T-helper 2 cell treated with Interferon-gamma antibody and Interleukin-4, amounts not matched to agents 100 ng/mL and 5 ng/mL, for 36 hours (primary cell): ENCODE data around the gene CTU1. TPM values are rescaled to one million over a fixed set of nuclear protein-coding genes. Genes with fewer than 3 reads are reported as not detected.

Experiments used
- intact Hi-C: fragments of 100-400 bp; cut with micrococcal nuclease; formaldehyde crosslinking; loops from one replicate; pipeline ENCODE4 v1.15.1; 2023
- total RNA-seq: library from RNA; stranded (reverse); gene quantifications from 2 replicates; pipeline ENCODE4 v1.2.3, GENCODE V29; 2022

The CTU1 gene
- total RNA-seq, 1 donor from 2014 or later: 9.0 TPM

DNA sequence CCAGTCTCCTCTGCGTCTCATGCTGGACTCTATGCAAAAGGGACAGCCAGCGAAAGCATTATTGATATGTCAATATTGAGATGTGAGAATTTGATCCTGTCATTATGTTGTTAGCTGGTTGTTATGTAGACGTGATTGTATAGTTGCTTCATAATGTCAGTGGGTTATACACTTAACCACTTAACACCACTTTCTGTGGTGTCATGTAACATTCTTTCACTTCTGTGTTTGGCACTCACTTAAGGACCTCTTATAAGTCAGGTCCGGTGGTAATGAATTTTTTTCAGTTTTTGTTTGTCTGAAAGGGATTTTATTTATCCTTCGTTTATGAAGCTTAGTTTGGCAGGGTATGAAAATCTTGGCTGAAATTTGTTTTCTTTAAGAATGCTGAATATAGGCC is 26.8 kb upstream of the CTU1 start:
- intact Hi-C loops: no loop called here

DNA sequence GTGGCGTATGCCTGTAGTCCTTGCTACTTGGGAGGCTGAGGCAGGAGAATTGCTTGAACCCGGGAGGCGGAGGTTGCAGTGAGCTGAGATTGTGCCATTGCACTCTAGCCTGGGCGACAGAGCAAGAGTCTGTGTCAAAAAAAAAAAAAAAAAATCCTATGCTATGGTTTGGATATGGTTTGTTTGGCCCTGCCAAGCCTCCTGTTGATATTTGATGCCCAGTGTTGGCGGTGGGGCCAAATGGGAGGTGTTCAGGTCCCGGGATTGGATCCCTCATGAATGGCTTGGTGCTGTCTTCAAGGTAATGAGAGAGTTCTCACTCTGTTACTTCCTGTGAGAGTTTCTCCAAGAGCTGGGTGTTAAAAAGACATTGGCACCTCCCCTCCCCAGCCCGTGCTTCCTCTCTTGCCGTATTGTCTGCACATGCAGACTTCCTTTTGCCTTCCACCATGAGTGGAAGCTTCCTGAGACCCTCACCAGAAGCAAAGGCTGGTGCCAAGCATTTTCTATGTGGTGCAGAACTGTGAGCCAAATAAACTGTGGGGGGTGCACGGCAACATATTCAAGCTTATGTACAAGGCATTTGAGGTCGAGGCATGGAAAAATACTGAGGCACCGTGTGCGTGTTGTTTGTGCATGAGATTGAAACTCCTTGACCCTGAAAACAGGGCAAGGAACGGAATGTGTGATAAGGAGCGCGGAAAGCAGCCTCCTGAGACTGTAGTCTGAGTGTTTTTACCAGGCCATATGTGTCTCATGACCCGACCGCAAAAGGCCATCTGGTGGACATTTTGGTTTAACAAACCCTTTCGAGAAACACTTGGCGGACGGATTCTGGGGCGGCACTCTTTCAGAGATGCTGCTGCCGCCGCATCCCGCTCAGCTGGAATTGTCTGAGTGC is 23.8 kb upstream of the CTU1 start:
- intact Hi-C loops: no loop called here

DNA sequence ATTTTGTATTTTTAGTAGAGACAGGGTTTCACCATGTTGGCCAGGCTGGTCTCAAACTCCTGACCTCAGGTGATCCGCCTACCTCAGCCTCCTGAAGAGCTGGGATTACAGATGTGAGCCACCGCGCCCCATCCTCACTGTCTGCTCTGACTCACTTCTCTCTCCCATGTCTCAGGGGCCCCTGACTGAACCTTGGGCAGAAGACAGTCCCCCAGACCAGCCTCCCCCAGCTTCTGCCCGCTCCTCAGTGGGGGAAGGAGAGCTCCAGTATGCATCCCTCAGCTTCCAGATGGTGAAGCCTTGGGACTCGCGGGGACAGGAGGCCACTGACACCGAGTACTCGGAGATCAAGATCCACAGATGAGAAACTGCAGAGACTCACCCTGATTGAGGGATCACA is 21.5 kb upstream of the CTU1 start:
- intact Hi-C loops: no loop called here

DNA sequence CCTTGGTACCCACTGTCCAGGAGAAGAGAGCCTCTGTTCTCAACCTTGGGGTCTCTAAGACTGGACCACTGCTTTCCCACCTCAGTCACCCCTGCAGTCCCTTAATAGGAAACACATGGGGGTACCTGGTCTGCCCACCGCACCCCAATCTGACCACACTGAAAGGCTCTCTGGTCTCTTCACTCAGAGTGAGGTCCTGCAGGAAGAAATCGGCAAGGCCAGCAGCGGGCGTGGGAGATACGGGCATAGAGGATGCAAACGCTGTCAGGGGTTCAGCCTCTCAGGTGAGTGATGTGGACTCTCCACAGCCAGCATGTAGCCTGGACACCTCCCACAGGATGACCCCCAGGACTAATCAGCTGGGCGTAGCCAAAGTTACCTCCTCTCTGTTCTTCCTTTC is 20.0 kb upstream of the CTU1 start:
- intact Hi-C loops: no loop called here

DNA sequence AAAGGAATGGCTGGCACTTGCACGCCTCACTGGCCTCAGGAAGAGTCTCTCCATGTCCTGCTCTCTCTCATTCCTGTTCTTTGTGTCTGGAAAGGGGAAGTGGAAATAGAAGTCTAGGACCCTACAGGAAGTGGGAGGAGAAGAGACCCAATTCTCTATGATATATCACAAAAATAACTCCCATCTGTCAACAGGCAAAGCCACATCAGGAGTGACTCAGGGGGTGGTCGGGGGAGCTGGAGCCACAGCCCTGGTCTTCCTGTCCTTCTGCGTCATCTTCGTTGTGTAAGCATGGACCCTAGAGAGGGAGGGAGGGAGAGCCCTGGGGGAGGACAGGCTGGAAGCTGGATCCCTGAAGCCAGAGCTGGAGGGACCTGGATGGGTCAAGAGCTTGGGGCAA is 19.5 kb upstream of the CTU1 start:
- intact Hi-C loops: no loop called here

DNA sequence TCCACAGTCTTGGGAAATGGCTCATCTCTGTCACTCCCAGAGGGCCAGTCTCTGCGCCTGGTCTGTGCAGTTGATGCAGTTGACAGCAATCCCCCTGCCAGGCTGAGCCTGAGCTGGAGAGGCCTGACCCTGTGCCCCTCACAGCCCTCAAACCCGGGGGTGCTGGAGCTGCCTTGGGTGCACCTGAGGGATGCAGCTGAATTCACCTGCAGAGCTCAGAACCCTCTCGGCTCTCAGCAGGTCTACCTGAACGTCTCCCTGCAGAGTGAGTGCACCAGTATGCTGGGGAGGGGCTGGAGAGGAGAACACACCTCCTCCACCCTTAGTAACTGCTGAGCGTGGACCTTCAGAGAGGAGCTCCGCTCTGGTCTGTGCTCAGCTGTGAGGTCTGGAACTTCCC is 18.8 kb upstream of the CTU1 start:
- intact Hi-C loops: no loop called here

DNA sequence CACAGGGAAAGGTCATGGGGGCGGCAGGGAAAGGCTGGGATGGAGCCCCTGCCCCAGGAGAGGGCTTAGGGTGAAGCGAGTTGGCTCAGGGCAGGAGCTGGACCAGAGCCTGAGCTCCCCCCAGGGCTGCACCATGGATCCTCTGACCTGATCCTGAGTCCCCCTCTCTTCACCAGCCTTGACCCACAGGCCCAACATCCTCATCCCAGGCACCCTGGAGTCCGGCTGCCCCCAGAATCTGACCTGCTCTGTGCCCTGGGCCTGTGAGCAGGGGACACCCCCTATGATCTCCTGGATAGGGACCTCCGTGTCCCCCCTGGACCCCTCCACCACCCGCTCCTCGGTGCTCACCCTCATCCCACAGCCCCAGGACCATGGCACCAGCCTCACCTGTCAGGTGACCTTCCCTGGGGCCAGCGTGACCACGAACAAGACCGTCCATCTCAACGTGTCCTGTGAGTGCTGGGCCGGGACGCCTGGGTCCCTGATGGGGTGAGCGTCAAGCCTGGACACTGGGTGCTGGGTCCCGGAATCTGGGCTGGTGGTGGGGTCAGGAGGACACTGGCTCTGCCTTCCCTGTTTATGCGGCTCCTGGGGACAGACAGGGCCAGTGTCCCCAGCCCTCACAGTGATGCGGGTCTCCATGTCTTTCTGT is 17.3 kb upstream of the CTU1 start:
- intact Hi-C loops: no loop called here

DNA sequence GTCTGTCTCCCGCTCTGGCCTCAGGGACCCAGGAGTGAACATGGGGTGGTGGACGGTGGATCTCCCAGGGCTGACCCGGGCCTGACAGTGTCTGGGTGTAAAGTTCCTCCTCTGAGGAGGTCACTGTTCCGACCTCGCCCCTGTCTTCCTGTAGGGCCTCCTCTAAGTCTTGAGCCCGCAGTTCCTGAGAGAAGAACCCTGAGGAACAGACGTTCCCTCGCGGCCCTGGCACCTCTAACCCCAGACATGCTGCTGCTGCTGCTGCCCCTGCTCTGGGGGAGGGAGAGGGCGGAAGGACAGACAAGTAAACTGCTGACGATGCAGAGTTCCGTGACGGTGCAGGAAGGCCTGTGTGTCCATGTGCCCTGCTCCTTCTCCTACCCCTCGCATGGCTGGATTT is 16.5 kb upstream of the CTU1 start, which contains the start of gene SIGLEC9:
Gene SIGLEC9, plus strand, starts transcription at position 178 of the 400 bp plus-strand sequence. Its CDS starts 69 bp downstream, at position 247.
- intact Hi-C loops: no loop called here

DNA sequence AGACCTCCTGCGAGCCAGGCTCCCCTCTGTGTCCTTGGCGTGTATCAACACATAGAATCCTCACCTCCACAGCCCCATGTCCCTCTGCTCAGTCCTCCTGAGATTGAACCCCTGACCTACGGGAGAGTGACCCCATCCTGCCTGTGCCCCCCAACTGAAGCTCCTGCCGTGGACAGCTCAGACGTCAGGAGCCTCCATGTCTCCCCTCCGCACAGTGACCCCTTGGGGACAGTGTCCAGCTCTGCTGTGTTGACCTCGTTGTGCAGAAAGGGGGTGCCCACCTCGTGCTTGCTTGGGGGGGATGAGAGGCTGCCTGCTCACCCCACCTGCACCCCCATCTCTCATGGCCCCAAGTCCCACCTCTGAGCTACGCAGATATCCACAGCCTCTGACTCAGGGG is 16.0 kb upstream of the CTU1 start:
- intact Hi-C loops: no loop called here

DNA sequence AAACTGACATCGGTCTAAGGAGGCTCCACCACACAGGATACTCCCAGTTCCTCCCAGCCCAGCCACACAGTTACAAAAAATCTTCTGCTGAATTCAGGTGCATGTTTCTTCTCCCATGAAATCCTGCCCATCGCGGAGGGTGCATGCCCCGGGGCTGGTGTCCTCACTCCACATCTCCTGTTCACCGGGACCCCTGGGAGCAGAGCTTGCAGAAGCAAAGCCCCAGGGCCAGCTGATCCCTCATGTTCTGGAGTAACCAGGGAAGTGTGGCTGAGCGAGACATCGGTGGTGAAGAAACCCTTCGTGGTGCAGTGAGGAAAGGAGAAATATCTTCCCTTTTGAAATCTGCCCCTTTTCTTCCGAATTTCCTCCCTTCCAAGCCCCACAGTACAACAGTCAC is 15.6 kb upstream of the CTU1 start:
- intact Hi-C loops: no loop called here

DNA sequence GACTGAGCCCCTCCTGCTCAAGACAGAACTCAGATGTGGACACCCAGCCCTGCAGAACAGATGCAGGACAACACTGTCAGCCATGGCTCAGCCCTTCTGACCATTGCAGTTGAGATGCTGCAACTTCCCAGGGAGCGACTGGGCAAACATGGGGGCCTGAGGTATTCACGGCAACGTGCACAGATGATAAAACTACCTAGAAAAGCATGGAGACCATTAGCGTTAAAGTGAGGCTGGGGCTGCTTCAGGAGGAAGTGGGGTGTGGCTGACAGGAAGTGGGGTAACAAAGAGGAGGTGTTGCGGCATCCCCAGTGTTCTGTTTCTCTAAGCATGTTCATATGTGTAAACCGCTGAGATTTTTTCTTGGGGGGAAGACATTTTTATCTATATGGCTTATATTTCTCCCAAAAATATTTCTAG is 15.2 kb upstream of the CTU1 start:
- intact Hi-C loops: no loop called here

DNA sequence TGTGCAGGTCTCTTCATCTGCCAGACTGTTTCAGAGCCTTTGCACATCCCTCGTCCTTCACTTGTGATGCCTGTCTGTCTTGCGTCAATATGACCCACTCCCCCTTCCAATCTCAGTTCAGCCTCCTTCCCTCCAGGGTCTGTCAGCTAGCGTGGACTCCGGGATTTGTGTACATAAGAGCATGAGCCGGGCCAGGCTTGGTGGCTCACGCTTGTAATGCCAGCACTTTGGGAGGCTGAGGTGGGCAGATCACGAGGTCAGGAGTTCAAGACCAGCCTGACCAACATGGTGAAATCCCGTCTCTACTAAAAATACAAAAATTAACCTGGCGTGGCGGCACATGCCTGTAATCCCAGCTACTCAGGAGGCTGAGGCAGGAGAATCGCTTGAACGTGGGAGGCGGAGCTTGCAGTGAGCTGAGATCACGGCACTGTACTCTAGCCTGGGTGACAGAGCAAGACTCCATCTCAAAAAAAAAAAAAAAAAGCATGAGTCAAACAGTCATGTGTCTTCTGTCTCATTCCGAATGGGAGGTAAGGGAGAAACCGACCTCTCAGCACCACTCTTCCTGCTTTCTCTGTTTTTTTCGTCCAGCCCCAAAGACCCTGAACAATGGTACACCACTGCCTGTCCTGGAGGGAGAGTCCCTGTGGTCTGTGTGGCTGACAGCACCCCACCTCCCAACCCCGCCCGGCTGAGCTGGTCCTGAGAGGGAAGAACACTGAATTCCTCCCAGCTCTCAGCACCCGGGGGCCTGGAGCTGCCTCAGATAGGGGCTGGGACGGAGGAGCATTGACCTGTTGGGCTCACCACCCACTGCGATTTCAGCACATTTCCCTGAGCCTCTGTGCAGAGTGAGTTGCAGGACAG is 14.1 kb upstream of the CTU1 start:
- intact Hi-C loops: no loop called here

DNA sequence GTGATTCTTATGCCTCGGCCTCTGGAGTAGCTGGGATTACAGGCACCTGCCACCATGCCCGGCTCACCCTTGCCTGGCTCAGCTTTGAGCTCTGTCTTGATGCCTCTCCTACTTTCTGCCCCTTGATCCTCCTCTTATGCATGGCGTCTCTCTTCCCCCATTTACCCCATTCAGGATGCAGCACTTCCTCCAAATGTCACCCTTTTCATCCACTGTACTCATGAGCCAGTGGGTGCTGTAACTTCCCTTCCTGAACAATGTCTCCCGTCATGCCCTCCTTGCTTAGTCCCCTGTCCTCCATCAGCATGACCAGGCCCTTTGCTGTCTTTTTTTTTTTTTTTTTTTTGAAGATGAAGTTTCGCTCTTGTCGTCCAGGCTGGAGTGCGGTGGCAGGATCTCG is 13.0 kb upstream of the CTU1 start:
- intact Hi-C loops: no loop called here

DNA sequence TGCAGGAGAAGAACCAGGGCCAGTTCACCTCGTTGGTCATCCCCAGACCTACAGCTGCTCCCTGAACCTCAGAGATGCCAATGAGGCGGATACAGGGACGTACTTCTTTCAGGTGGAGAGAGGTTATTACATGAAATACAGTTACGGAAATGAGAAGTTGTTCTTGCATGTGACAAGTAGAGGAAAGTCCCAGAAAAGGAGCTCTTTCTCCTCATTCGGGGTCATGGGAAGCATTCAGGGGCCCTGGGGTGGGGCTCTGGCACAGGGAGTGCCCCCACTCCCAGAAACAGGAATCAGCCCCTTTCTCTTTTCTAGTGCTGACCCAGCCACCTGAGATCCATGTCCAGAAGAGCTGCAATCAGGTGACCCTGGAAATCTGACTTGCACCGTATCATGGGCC is 12.0 kb upstream of the CTU1 start:
- intact Hi-C loops: no loop called here

DNA sequence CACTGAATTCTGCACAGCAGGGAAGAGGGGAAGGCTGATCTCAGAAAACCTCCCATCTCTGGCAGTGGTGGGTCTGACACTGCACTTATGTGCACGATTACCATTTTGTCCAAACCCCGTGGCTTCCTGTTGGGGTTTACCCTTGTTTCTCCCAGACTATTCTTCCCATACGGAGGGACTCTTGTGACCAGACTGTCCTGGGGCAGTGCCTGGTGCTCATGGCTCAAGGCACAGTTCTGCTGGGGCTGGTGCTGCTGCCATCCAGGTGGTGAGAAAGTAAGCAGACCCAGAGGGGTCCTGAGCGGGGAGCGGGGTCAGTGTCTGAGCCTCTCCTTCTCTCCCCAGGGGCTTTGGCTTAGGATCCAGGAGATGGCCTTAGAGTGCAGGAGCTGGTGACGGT is 11.4 kb upstream of the CTU1 start:
- intact Hi-C loops: no loop called here

DNA sequence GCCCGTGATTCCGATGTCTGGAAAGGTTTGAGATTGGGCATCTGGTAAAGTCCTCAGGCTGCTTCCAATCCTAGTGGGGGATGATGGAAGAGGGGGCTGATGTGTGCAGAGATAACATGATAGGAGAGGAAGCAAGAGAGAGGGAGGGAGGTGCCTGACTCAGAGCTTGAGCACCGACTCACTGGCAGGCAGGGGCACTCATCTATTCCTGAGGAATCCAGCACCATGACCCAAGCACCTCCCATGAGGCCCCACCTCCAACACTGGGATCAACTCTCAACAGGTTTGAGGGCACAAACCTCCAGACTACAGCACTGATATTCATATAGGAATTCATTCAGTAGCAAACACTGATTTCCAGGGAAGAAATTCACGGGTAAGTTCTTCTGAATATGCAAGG is 10.9 kb upstream of the CTU1 start:
- intact Hi-C loops: no loop called here

DNA sequence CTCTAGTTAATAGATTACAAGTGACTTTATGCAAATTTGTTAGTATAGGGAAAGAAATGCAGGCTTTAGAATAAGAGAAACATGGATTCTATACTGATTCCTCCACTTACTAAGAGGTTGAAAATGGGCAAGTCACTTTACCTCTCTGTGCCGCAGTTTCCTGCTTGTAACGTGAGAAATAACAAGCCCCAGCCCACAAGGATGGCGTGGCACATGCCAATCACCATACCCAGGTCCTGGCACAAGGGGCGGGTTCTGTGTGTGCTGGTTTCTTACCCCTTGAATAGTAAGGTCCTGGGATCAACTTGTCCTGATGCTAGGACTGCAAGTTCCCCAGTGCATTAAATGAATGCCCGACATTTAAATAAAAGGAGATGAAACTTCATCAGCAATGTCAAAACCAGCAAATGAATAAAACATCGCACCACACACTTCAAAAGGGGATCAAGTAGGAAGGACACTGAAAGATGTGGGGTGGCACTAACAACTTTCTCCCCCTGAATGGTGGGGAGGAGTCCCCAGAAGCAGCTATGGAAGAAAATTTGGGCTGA is 8.6 kb upstream of the CTU1 start:
- intact Hi-C loops: no loop called here

DNA sequence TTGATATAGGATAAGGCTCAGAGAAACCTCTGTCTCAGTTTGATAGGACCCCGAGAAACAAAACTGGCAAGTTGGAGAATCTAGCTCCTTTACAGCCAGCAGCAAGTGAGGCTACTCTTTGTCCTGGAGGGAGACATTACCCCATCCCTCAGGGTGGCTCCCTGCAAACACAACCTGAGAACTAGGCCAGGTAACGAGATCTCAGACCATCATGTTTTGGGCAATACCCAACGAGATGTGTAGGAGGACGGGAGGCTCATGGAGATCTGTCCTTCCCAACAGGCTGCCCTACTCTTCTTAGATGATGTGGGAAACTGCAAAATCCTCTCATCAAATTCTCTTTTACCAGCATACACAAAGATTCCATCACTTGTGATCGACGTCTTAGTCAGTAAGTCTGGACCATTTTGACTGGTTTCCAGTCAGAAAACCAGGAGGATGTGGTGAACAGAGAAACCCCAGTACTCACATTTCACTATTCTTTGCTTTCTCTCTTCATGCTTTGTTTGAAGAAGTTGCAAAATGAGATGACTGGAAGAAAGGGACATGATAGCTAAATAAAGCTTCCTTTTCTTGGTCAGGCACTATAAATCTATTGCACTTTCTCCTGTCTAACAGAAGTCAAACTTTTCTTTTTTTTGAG is 6.0 kb upstream of the CTU1 start:
- intact Hi-C loops: no loop called here

DNA sequence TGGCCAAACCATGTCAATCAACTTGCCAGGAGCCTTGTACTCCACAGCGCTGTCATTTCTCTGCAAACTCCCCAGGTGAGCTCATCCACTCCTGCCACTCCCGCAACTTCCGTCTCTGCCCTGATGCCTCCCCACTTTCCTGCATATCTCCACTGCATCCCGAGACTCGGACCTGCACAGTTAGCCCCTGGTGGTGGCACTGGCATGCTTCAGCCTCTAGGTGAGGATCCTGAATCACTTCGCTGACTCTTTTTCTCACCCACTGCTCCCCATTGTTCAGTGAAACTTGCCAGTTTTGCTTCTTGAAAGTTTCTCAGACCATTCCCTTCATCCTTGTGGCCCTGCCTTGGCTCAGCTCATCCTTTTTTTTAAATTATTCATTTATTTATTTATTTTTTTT is 3.4 kb upstream of the CTU1 start:
- intact Hi-C loops: no loop called here

DNA sequence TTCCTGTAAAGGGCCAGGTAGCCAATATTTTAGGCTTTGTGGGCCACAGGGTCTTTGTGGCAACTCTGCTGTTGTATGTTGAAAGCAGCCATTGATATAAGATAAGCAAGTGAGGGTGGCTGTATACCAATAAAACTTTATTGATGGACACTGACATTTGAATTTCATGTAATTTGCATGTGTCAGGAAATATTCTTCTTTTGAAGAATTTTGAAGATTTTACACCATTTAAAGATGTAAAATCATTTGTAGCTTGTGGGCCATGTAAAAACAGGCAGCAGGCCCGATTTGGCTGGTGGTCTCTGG is 2.4 kb upstream of the CTU1 start:
- intact Hi-C loops: no loop called here

DNA sequence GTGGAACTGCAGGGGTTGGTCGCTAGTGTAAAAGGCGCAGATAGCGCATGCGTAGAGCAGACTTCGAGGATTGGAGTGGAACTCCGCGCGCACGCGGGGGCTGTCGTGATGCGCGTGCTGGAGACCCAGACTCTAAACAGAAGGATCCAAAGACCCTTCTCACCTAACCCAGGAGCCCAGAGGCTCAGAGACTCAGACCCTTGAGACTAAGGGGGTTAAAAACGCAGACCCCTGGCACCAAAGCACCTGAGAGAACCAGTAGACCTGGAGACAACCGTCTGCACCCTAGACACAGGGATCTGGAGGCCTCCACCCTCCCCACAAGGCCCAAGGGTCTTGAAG is 567 bp upstream of the CTU1 start:
- intact Hi-C loops: loop anchor here (1.0 to 10.0 kb wide), 3 partner anchors 304 to 597 kb away; partner anchors contain the start of genes CLEC11A and JOSD2
